Activated T-cell treated with anti-CD3 and anti-CD28 coated beads for 1 hour (primary cell): ENCODE results near the gene SORL1.

Experiments used
- DNase-seq: peaks from one replicate; pipeline ENCODE4 v3.0.0-alpha.2; 2020; ENCODE audit warnings: low read depth

SORL1 gene

GRCh38 chr11:121451178-121451985 is 732 bp upstream of the SORL1 start:
- DNase-seq: no peak

- DNase-seq: no peak
Observed at GRCh38 chr11:121452609-121453150, 566 bp downstream of the SORL1 start, which contains the start of gene SORL1-AS1. SORL1-AS1 (minus strand) TSS chr11:121452967.

- DNase-seq: no peak
Observed at GRCh38 chr11:121453589-121454299, 1.6 kb downstream of the SORL1 start.

- DNase-seq: no peak
Observed at GRCh38 chr11:121455115-121455514, 3.0 kb downstream of the SORL1 start.

- DNase-seq: no peak
Observed at GRCh38 chr11:121456151-121456550, 4.0 kb downstream of the SORL1 start.

- no peak for DNase-seq
Observed at GRCh38 chr11:121456816-121457431, 4.8 kb downstream of the SORL1 start.

GRCh38 chr11:121458551-121458950 is 6.4 kb downstream of the SORL1 start:
- DNase-seq: no peak

- no peak for DNase-seq
Observed at GRCh38 chr11:121459413-121460017, 7.4 kb downstream of the SORL1 start.

- no peak for DNase-seq
Observed at GRCh38 chr11:121460941-121461514, 8.9 kb downstream of the SORL1 start.

- no peak for DNase-seq
Observed at GRCh38 chr11:121461843-121462242, 9.7 kb downstream of the SORL1 start.

- no peak for DNase-seq
Observed at GRCh38 chr11:121463689-121464335, 11.7 kb downstream of the SORL1 start.

GRCh38 chr11:121464352-121464946 is 12.3 kb downstream of the SORL1 start:
- DNase-seq: peak; percentile 57

GRCh38 chr11:121465709-121466062 is 13.6 kb downstream of the SORL1 start:
- DNase-seq: no peak

GRCh38 chr11:121466063-121466794 is 14.1 kb downstream of the SORL1 start:
- no peak for DNase-seq

GRCh38 chr11:121467471-121467870 is 15.4 kb downstream of the SORL1 start:
- no peak for DNase-seq

GRCh38 chr11:121467965-121468364 is 15.9 kb downstream of the SORL1 start:
- peak; percentile 52 for DNase-seq

- no peak for DNase-seq
Observed at GRCh38 chr11:121469910-121470309, 17.8 kb downstream of the SORL1 start.

GRCh38 chr11:121471167-121471566 is 19.1 kb downstream of the SORL1 start:
- no peak for DNase-seq

GRCh38 chr11:121472312-121472711 is 20.2 kb downstream of the SORL1 start:
- DNase-seq: no peak

- DNase-seq: no peak
Observed at GRCh38 chr11:121473064-121473777, 21.1 kb downstream of the SORL1 start.
